Gastroesophageal sphincter (tissue), 3 donors: Measurements from ENCODE around the gene SPTBN5.

ENCODE experiments used
- CTCF ChIP-seq, 4 experiments: fragments of 200-600 bp in 2 of 4; fragments of 450-650 bp in 2 of 4; sonication (generic) in 1 of 4; IDR thresholded peaks; one replicate each; pipeline ENCODE4 v1.5.1; 2017 to 2019; ENCODE audit warnings: antibody characterized with exemption in 4 of 4, mild to moderate bottlenecking in 2 of 4, moderate library complexity in 2 of 4
- POLR2A ChIP-seq, 2 donors: fragments of 450-650 bp; IDR thresholded peaks; one replicate each; pipeline ENCODE4 v1.6.1; 2017; ENCODE audit warnings: antibody characterized with exemption in 2 of 2, mild to moderate bottlenecking in 2 of 2, moderate library complexity in 1 of 2

- TF ChIP-seq POLR2A (IDR thresholded peaks at IDR 0.05) (no peak), CTCF (IDR thresholded peaks at IDR 0.05) (no peak)
These were observed 53.9 kb downstream of the SPTBN5 start for GRCh38 chr15:41839781-41840491.
